Measurements from ENCODE around the gene PSMB7.

PSMB7 gene

DNA sequence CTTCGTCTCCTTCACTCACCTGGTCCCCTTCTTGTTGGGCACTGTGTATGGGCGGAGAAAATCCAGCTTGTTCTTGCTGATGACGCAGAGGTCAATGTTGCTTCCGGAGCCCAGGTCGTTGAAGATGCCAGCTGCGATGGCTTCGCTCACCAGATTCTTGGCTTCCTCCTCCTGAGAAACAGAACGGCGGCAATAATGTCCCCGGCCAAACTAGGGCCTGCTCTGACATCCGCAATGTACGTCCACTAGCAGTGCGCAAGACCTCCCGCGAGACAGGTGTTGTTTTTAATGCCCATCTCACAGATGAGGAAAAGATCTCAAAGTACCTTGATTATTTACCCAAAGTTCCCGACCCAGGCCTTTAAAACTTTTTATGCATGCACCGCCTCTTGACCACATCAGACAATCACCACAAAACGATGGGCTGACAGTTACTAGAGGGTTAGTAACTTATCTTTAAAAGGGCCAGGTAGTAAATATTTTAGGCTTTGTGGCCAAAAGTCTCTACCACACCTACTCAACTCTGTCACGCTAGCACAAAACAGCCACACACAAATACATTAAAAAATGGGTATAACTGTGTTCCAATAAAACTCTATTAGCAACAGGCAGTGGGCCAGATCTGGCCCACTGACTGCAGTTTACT is 58.4 kb downstream of the PSMB7 start:
- no peak for DNase-seq (ENCODE audit: low read depth)

DNA sequence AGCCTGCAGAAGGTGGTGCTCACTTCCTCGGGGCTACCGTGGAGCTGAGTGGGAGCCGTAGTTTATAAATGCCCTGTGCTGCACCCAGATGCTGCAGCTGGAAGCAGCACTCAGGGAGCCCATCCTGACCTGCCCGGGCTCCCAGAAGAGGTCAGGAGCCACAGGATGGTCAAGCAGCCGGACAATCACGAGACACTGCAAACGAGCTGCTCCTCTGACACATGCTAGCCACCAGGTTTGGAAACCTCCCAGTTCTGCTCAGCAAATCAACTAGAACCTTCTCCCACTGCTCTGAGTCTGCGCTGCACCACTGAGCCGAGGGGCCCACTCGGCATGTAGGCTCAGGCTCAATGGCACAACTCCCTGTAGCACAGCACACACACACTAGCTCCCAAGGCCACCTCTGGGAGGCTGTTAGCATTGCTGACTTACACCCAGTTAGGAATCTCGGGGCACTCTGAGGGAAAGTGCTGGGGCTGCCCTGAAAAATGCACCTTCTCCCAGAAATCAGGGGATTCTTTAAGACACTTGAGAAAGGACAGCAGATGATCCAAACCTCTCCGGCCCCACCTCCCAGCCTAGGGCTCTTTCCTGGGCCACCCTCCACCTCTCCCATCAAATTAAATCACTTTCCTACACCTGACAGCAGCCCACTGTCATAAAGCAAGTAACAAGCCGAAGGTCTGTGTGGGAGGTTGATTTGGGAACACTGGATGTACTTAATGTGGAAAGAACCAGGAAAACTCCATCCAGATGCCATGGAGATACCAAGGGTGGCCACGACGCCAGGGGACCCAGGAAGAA is 59.1 kb downstream of the PSMB7 start:
- no peak for DNase-seq (ENCODE audit: low read depth)

DNA sequence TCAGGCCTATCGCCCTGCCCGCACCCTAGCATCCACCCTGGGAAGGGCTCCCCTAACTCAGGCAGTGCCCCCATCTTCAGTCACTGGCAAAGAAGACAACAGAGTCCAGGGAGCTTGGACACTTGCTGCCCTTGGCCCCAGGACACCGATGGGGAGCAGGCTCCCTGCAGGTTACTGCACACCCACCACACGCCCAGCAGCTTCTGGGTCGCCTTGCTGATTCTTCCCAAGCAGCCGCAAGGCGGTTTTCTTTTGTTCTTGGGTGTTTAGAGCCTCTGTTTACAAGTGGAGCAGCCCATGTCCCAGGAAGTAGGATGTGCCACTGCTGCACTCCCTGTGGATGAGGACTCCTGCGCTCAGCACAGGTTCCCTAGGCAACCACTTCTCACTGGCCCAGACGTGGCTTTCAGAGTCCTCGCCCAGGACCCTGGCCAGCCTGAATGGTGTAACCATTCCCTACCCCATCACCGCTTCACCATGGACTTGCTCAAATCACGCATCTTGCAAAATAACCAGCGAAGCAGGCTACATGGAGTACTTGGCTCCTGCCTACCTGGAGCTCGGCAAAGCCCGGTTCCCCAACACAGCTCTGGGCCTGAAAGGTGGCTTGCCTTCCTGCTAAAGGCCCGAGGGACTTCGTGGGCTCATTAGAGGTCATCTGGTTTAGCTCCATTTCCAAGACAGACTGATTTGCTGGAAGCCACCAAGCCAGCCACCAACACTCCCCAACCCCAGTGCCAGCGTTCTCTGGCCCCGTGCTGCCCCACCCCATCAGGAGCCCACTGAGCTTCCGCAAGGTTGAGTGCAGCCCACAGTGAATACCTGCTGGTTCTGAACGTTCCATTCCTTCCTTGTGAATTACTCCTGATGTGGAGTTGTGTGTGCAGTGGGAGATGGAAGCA is 60.0 kb downstream of the PSMB7 start:
- DNase-seq (ENCODE audit: low read depth), result no peak

DNA sequence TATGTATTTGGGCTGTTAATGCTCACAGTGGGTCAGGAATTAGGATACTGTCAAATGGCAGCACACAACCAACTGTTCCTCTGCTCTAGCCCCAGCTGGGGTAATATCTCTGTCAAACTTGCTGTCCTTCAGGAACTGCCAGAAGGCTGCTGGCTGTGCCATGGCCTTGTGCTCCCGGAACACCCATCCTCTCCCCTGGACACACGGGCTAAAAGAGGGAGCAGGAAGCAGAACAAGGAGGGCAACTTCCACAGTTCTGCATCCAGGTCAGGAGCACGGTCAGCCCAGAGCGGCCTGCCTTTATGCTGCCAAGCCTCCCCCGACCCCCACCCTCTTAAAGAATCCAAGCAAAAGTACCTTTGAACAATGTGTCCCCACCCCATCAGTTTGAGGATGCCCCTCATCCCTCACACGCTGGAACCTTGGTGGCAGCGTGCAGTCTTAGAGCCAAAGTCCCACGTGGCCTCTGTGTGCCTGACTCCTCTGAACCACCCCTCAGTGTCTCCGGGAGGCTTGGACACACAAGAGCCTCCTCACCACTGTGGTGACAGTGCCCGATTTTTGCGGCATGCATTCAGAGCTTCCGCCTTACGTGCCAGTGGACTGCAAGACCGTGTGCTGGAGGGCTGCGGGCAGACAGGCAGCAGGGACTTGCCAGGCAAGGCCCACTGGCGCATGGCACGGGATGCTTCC is 60.8 kb downstream of the PSMB7 start:
- DNase-seq (ENCODE audit: low read depth), result no peak

DNA sequence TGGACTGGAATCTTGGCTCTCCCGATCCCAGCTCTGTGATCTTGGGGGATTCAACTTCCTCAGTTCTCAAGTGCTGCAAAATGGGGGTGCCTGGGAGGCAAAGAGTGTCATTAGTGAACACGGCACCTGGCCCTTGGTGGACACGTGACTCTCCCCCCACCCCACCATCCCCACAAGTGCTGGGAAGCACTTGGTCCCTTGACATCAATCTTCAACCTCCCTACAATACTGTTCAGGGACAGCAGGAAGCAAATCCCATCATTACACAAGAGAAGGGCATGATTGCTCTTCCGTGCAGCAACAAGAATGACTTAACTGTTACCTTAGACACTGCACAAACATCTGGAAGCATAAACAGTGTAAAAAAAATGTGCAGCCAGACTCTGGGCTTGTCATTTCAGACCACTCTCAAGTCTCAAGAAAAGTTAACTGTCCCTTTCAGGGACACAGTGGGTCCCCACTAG is 61.4 kb downstream of the PSMB7 start:
- DNase-seq (ENCODE audit: low read depth), result no peak

DNA sequence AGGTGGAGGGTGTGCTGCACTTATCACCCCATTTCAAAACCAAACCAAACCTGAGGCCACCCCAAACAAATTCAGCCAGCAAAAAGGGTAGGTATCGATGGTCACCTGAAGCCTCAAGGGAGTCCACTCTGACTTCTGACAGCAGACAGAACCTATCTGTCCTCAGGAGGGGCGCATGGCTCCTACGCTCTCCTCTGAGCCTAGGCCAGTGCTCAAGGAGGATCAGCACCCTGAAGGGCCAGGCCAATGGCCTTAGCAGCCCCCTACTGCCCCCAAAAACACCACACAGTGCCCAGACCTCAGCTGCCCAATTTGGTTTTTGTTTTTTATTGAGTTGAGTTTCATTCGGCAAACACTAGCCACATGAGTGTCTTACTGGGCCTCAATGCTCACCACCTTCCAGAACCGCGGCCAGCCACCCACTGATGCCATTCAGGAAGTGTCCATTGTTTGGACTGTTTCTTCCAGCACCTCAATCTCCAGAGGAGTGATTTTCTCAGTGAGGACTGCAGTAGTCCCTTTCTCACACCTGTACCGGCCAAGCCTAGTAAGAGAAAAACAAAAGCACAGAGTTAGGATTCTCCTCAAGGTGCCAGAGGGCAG is 62.0 kb downstream of the PSMB7 start:
- DNase-seq (ENCODE audit: low read depth), result no peak

DNA sequence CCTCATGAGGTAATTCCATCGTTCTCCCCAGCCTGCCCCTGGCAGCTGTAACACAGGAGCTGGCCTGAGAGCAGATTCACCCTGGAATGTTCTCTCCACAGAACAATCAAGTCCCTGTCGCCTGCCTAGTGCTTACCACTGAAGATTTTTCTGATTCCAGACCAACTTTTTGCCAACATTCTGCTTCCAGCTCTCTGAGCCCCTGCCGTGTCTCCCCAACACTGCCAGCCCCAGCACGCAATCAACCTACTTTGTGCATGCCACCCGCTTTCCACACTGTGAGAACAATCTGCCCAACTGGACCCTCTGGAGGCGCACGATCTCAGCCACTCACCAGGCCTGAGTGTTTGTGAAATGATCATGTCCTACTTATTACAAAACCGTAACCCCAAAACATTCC is 62.6 kb downstream of the PSMB7 start:
- DNase-seq (ENCODE audit: low read depth), result no peak

DNA sequence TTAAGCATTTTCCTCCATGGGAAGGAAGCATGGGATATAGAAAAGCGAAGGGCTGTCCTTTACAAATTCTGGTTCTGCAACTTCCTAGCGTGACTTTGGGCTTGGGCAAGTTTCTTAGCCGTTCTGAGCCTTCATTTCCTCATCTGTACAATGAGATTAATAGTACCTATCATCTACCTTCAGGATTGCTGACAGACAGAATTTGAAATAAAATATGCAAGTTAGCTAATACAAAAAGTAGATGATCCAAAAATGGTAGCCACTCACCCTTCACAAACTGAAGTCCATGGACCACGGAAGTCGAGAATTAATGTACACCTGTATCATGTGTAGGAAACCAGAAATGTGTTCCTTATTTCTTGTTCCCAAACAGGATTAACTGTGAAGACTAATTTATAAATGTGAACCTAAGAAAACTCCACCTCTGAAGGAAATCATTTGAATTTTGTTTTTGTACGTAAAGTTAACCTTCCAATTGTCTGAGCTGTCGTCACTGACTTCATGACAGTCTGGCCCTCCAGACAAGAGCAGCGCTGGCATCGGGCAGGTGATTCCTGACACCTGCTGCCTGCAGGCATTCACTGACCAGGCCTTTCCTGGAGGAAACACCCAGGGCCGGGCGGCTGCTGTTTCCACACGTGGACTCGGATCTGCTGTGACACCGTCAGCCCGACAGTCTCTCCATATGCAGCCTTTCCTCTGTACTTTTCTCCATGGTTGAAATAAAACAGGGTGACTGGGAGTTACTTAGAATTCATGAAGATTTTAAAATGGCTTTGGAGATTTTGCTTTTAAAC is 63.4 kb downstream of the PSMB7 start:
- DNase-seq (ENCODE audit: low read depth), result no peak

DNA sequence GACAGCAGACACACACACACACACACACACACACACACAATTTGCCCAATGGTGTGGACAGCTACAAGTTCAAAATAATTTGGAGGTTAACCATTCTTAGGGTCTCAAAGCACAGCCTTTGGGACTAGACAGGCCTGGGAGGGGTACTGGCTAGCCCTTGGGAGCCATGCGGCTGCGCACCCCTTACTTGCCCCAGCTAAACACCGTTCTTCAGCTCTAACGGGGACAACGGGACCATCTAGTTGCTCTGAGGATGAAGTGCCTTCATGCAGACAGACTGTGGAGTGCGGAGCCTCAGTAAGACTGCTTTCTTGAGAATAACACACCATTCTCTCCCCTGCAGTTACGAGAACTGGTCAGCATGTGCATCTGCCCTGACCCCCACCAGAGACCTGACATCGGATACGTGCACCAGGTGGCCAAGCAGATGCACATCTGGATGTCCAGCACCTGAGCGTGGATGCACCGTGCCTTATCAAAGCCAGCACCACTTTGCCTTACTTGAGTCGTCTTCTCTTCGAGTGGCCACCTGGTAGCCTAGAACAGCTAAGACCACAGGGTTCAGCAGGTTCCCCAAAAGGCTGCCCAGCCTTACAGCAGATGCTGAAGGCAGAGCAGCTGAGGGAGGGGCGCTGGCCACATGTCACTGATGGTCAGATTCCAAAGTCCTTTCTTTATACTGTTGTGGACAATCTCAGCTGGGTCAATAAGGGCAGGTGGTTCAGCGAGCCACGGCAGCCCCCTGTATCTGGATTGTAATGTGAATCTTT is 64.6 kb downstream of the PSMB7 start:
- no peak for DNase-seq (ENCODE audit: low read depth)

DNA sequence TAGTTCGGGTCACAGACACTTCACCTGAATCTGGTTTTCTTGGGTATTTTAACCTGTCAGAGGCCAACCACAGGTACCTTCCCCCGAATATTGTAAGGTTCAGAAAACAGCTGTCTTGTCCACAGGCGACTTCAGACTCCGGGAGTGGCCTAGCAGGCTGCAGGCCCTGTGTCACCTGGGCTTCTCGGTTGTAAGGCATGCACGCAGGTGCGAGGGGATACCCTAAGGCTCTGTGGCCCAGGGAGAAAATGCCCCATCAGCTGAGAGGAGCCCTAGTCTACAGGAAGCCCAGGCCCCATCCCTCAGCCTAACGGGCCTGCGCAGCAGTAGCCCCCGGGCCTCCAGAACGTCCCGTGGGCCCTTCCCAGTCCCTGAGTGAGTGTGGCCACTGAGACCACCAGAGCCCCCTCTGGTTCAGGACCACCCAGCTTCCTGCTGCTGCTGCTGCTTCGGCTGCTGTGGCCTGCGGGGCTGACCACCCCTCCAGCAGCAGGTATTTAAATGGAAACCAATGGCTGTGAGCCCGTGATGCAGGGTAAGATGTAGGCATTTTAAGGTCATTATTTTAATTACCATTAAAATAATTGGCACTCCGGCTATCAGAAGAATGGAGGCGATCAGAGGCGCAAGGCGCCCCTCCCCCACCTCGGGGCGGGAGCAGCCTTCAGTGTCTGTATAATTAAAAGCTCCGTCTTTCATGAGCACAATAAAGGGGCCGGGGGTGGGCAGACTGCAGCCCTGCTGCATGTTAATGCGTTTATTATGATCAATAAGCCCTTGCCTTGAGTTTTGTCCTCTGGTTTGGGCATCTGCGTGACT is 65.4 kb downstream of the PSMB7 start:
- DNase-seq (ENCODE audit: low read depth), result no peak

DNA sequence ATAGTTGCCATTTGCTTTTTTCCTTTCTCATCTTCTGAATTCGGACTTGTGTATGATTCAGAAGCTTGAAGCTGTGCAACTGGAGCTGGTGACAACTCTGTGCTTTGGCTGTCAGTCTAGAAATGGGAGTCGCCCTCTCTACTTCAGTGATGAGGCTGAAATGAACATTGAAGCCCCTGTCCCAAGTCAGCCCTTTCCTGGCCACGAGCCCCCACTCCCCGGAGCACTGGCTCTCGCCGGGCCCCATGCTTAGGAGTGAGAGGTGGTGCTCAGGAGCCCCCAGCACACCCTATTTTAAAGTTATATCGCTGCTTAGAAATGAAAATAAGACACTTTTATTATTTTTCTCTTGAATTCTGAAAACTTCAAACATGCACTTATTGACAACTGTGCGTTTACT is 66.0 kb downstream of the PSMB7 start:
- no peak for DNase-seq (ENCODE audit: low read depth)

DNA sequence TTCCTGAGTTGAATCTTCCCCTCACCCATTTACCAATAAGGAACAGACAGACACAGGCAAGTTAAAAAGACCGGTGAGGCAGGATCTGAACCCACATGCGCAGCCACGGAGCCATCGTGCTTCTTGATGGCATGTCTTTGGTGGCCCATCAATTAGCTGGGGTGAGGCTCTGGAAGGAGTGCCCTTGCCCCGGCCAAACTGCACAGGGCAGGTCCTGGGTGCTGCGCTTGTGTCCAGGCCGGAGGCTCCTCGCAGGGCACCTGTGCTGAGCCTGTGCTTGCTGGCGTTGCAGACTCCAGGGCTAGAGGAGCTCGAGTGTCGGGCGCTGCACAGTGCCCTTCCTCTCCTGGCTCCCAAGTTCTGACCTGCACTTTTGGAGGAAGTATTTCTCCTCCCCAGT is 66.4 kb downstream of the PSMB7 start:
- DNase-seq (ENCODE audit: low read depth), result no peak

DNA sequence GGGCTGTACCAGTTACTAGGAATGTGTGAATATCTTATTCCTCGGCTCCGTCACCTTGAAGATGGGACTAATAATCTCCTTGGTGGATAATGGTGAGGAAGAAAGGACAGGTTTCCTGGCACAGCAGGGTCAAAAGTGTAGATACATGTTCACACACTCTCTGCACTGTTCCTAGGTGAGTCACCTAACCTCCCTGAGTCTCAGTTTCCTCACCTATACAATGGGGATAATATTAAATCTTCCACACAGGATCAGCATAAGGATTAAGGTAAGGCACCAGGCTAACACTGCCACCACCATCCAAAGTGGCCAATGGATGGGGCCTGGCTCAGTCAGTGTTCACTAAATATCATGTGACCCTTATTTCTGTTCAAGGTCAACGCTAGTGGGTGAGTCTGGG is 66.9 kb downstream of the PSMB7 start:
- DNase-seq (ENCODE audit: low read depth), result no peak

DNA sequence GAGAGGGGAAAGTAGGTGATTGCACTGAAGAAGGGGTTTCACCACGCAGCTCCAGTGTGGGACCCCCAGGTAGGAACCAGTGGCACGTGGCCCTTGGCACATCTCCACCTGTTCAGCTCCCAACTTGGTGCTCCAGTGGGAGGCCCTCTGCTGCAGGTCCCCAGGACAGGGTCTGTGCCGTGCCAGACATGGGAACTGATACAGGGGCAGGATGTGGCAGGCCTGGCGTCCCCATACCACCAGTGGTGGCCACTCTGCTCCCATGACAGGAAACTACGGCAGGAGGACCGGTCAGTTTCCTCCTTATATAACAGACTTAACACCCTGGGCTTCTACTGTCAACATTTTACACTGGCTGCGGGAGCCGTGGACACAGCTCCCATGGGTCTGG is 67.3 kb downstream of the PSMB7 start:
- no peak for DNase-seq (ENCODE audit: low read depth)

DNA sequence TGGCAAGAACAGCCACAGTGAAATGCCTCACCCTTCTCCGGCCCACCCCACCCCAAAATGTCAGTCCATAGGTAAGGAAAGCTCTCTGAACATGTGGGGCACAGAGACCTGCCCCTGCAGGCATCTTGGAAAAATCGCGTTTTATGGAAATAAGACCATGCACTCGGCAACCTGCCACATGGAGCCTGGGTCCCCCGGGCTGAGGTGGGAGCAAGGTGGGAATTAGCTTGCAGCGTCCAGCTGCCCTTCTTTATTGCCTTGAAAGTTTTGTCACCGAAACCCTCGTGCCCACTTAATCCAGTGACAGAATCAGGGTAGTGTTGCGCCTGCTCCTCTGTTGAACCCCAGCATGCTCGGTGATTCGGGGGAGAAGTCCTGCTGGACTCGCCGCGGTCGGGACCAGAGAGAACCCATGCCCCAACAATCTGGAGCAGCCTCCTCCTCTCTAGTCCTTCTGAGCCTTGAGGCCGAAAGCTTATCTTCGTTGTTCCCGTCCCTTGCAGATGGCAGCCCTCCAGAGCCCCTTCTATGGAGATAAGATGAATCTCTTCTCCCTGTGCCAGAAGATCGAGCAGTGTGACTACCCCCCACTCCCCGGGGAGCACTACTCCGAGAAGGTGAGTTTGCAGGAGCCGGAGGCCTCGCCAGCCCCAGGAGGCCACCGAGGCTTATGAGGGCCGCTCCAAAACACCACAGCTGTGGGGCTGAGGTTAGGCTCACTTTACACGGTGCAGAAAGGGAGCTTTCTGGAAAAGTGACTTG is 67.9 kb downstream of the PSMB7 start:
- DNase-seq (ENCODE audit: low read depth), result no peak

DNA sequence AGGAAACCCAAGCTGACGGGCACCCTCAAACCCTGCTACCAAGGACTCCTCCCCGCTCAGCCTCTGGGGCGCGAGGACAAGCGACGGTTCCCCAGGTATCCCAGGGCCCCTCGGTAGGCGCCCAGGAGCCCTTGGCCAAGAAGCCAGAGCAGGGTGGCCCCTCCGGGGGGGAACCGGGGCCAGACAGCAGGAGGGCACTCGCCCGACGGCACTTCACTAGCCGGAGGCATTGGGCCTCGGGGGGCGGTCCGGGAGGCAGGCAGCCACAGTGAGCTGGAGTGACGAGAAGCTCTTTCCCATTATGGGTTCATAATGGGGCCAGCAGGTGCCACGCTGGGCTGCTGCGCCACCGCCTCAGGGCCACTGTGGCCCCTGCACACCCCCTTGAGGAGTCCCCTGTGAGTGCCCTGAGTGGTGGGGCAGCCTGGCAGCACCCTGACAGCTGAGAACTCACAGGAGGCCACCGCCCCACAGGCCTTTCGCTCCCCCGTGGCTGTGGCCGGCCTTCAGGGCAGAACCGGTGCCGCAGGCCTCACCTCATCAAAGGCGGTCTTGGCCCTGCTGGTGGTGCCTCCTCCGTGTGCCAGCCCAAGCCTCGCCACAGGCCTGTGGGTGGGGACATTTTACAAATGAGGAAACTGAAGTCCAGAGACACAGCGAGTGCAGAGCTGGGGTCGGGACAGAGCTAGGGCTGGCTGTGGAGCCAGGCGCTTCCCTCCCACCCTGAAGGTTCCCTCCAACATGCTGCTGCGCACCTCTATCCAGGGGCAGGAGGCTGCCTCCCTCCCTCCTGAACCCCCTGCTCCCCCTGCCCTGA is 68.7 kb downstream of the PSMB7 start:
- DNase-seq (ENCODE audit: low read depth), result no peak

DNA sequence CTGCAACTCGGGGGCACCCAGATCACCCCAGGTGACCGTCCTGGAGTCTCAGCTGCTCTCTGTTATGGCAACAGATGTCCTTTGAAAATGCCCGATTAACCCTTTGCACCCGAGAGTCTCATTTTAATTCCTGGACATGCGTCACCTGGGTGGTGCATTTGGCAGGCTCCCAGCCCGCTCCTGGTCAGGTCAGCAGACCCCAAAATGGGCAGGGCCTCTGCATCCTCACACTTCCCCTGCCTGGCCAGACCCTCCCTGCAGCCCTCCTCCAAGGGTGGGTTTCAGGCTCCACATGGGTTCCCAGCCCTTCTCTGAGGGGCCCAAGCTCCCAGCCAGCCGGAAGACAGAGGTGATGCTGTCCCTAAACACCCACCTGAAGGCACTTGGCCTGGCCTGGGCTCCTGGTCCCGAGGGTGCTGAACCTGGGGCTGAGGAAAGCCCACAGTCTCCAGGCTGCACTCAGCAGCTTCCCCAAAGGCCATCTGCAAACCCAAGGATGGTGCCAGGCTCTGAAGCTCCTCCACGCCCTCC is 69.4 kb downstream of the PSMB7 start:
- DNase-seq (ENCODE audit: low read depth), result no peak

Data from stimulated activated CD8-positive, alpha-beta memory T cell treated with anti-CD3 and anti-CD28 coated beads, Interleukin-15, amount 100 ng/mL, for 24 hours (primary cell).